GM18951 (cell line): ENCODE data around the gene ZBTB34.

ENCODE experiments used
- POLR2A ChIP-seq: IDR thresholded peaks from 4 replicates; pipeline ENCODE4 v1.6.1; 2011; ENCODE audit warnings: mild to moderate bottlenecking; ENCODE audit not compliant: insufficient read length, insufficient read depth; ENCODE audit errors: extremely low read depth
- in situ Hi-C: fragments of 300-500 bp; cut with MboI; formaldehyde crosslinking; loops from one replicate; pipeline ENCODE4 v1.12.0; 2022; ENCODE audit warnings: low sequenced_read_pairs, mixed read lengths, inconsistent platforms; ENCODE audit not compliant: unreplicated experiment

The ZBTB34 gene

DNA sequence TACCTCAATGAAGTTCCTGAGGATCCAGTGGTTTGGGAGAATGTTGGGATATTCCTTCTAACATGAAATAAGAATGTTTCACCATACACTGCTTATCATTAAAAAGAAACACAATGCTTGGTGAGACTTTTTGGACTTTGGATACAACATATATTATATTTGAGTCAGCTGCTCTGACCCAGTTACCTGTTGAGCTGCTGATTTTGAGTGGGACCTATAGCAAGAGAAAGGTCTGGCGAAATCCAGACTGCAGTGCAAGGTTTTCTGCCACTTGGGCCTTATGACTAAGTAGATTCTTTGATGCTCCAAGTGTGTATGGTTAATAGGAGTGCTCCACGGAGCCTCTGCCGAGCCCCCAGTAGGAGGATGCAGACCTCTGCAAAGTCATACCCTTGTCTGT, 44.1 kb downstream of the ZBTB34 start:
- in situ Hi-C loops = no loop called here
- TF ChIP-seq POLR2A = no peak

DNA sequence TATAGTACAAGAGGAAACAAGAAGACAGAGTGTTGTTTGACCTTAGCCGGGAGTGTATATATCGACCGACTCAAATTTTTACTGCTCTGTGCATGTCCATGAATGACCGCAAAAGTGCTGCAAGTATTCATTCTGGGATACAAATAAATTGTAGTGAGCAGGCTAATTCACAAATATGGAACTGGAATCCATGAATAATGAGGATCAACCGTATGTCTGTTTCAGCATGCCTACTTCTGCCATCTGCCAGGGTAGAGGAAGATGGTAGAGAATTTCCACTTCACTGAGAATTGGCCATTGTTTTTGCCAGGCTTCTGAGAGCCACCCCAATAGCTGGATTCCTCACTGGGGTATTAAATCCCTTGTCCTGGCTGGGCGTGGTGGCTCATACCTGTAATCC, 45.7 kb downstream of the ZBTB34 start:
- in situ Hi-C loops = no loop called here

GRCh38 chr9:126907058-126907457, 46.6 kb downstream of the ZBTB34 start:
- TF ChIP-seq POLR2A = no peak
- in situ Hi-C loops = no loop called here

More for the DNA sequence above, 45.7 kb downstream of the ZBTB34 start:
- no peak for TF ChIP-seq POLR2A

DNA sequence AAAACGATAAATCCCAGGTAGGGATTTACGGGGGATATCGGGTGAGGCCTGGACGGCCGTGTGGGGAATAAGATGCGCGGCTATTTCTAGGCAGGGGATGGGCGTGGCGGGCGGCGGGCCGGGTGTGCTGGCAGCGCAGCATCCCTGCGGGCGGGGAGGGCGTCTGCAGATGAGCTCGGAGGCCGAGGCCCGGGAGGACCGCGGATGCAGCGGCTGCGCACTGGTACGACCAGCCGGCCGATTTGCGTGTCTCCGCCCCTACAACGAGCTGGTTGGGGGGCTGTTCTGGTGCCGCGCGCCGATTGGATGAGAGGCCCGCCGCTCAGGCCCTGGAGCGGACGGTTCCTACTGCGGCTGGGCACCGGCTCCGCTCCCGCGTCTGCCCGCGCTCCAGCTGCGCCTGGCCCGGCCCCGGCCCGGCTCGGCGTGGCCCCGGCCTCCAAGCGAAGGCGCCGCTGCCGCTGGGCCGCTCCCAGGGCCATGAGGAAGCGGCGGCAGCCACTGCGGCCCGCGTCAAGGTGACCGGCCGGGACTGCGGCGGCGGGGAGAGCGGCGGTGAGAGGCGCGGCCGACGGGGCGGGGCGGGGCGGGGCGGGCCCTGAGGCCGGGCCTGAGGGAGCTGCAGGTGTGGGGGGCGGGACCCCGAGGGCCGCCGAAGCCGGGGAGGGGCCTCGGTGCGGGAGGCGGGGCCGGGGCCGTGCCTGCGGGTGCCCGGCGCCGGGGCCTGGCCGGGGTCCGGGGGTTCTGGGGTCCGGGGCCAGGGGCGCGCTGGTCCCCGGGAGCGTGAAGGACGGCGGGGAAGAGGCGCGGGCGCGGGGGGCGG, 54.2 kb downstream of the ZBTB34 start, which contains the start of gene RALGPS1:
RALGPS1 (plus strand) TSS at position 325 of the 823 bp plus-strand sequence. CDS start 47,508 bp downstream, outside the sequence.
- in situ Hi-C loops = no loop called here
- peak; percentile 60 for TF ChIP-seq POLR2A

DNA sequence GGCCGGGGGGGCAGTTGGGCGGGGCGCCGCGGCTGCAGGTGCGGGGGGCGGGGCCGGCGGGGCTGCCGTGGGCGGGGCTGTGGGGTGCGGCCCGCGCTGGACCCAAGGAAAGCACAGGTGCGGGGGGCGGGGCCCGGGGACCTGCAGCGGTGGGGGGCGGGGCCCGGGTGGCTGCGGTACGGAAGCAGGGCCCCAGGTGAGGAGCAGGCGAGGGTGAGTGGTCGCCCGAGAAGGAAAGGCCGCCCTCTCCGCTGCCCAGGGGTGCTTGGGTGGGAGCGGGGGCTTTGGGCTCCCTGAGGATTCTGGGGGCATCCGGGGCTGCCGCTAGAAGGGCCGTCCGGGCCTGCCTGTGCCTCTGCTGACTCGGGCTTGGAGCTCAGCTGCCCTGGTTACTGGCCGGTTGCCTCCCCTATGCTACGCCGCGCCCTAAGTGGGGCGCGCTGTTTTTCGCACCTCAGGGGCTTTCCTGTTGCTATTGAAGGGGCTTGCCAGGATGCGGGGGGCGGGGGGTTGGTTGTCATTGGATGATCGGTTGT, 54.9 kb downstream of the ZBTB34 start:
- in situ Hi-C loops = no loop called here
- no peak for TF ChIP-seq POLR2A

- in situ Hi-C loops = no loop called here
- no peak for TF ChIP-seq POLR2A
Measured at GRCh38 chr9:126915846-126916543, 55.6 kb downstream of the ZBTB34 start.

DNA sequence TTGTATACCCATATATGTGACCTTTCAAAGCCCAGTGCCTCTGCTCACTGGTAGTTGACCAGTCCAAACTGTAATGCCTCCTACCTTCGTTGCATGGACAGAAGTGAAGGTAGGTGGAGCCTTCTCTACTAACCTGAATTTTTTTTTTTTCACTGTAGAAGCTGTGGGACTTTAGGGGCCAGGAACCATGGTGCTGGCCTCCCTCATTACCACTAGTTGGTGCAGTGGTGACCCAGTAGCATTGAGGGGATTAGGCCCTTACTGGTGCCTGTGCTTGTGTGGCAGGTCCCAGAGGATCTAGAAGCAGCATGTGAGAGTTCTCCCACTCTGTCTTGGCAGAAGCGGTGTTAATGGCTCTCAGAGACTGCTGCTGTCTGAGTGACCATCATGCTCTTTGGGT, 56.5 kb downstream of the ZBTB34 start:
- in situ Hi-C loops = no loop called here
- TF ChIP-seq POLR2A = no peak

- in situ Hi-C loops = no loop called here
- TF ChIP-seq POLR2A = no peak
Measured at GRCh38 chr9:126919193-126919592, 58.8 kb downstream of the ZBTB34 start.

- no peak for TF ChIP-seq POLR2A
- in situ Hi-C loops = no loop called here
Measured at GRCh38 chr9:126925876-126926275, 65.4 kb downstream of the ZBTB34 start.

- in situ Hi-C loops = no loop called here
- no peak for TF ChIP-seq POLR2A
Measured at GRCh38 chr9:126926364-126926763, 65.9 kb downstream of the ZBTB34 start.

DNA sequence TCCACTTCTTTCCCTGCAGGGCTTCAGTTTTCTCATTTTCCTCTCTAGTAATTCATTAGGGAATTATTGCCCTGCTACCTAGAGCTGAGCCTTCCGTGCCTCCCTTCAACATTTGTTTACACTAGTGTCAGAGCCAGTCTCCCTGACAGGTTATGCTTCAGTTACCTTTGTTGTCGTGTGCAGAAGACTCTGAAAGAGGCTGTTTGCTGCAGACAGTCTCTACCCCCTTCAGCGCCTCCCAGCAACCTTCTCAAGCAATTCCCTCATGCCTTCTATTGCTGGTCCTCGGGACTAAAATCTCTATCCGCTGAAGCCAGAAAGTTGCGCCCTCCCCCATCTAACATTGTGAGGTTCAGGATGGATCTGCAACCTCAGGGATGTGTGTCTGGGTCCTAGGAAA, 67.0 kb downstream of the ZBTB34 start:
- in situ Hi-C loops = no loop called here
- no peak for TF ChIP-seq POLR2A

GRCh38 chr9:126932871-126933321, 72.5 kb downstream of the ZBTB34 start:
- TF ChIP-seq POLR2A = no peak
- in situ Hi-C loops = no loop called here

GRCh38 chr9:126933334-126933980, 73.0 kb downstream of the ZBTB34 start:
- no peak for TF ChIP-seq POLR2A
- in situ Hi-C loops = no loop called here
